HAP-1 (cell line): ENCODE data around the gene MLPH.
"Not testable (repeated sequence)": the region's sequence is repeated elsewhere in the genome, so short reads cannot be mapped to it uniquely, and the experiment has no call there.

ENCODE experiments used
- DNase-seq, 2 experiments: peaks; one replicate each; pipeline ENCODE4 v3.0.0-alpha.2; 2016 to 2020; ENCODE audit warnings: low spot score in 2 of 2
- H3K27me3 ChIP-seq: fragments of 250-450 bp; sonication (Bioruptor Pico); 2 replicates; pipeline ENCODE4 v1.5.1; 2020; ENCODE audit warnings: low read depth, mild to moderate bottlenecking, moderate library complexity
- H3K36me3 ChIP-seq: fragments of 250-450 bp; sonication (Bioruptor Pico); replicated peaks from 2 replicates; pipeline ENCODE4 v1.5.1; 2020; ENCODE audit warnings: mild to moderate bottlenecking
- H3K4me1 ChIP-seq: fragments of 250-450 bp; sonication (Bioruptor Pico); 2 replicates; pipeline ENCODE4 v1.5.1; 2020; ENCODE audit warnings: mild to moderate bottlenecking
- H3K4me3 ChIP-seq: fragments of 250-450 bp; sonication (Bioruptor Pico); 2 replicates; pipeline ENCODE4 v1.5.1; 2020; ENCODE audit warnings: mild to moderate bottlenecking, moderate library complexity
- H3K9me3 ChIP-seq: fragments of 250-450 bp; sonication (Bioruptor Pico); 2 replicates; pipeline ENCODE4 v1.5.1; 2020; ENCODE audit warnings: mild to moderate bottlenecking, moderate library complexity
- in situ Hi-C: fragments of 300-500 bp; cut with MboI; formaldehyde crosslinking; loops from 3 replicates; pipeline ENCODE4 v1.14.3; 2020; ENCODE audit warnings: low sequenced_read_pairs, inconsistent platforms, mixed read lengths

MLPH gene

GRCh38 chr2:237467447-237468179, 19.4 kb upstream of the MLPH start:
- Histone ChIP-seq H3K4me3 (no peak overlapping the region), H3K36me3 (no peaks in the 10 kb centered on the region), H3K4me1 (no peaks in the 10 kb centered on the region), H3K27me3 (no peaks in the 10 kb centered on the region), H3K9me3 (no peaks in the 10 kb centered on the region)
- DNase-seq: no peak
- in situ Hi-C loops: no loop called here

GRCh38 chr2:237469410-237469809, 17.6 kb upstream of the MLPH start:
- H3K4me3 ChIP-seq, DNase-seq, in situ Hi-C loops, H3K36me3 ChIP-seq, H3K27me3 ChIP-seq, H3K4me1 ChIP-seq, H3K9me3 ChIP-seq: not testable (repeated sequence)

- H3K4me1 ChIP-seq: no peaks in the 10 kb centered on the region
Measured at GRCh38 chr2:237469849-237470248, 17.2 kb upstream of the MLPH start.

GRCh38 chr2:237470914-237471313, 16.1 kb upstream of the MLPH start:
- Histone ChIP-seq H3K36me3 (no peaks in the 10 kb centered on the region), H3K4me3 (no peak overlapping the region), H3K9me3 (no peaks in the 10 kb centered on the region), H3K27me3 (no peaks in the 10 kb centered on the region; the same call in 1 of the 2 replicates), H3K4me1 (peaks cover 4% of the 10 kb centered on the region; the same call in 1 of the 2 replicates)
- in situ Hi-C loops: no loop called here
- no peak for DNase-seq

More at GRCh38 chr2:237469849-237470248, 17.2 kb upstream of the MLPH start:
- in situ Hi-C loops: no loop called here
- Histone ChIP-seq H3K9me3 (no peaks in the 10 kb centered on the region), H3K36me3 (no peaks in the 10 kb centered on the region), H3K4me3 (no peak overlapping the region), H3K27me3 (no peaks in the 10 kb centered on the region)
- DNase-seq: no peak

DNA sequence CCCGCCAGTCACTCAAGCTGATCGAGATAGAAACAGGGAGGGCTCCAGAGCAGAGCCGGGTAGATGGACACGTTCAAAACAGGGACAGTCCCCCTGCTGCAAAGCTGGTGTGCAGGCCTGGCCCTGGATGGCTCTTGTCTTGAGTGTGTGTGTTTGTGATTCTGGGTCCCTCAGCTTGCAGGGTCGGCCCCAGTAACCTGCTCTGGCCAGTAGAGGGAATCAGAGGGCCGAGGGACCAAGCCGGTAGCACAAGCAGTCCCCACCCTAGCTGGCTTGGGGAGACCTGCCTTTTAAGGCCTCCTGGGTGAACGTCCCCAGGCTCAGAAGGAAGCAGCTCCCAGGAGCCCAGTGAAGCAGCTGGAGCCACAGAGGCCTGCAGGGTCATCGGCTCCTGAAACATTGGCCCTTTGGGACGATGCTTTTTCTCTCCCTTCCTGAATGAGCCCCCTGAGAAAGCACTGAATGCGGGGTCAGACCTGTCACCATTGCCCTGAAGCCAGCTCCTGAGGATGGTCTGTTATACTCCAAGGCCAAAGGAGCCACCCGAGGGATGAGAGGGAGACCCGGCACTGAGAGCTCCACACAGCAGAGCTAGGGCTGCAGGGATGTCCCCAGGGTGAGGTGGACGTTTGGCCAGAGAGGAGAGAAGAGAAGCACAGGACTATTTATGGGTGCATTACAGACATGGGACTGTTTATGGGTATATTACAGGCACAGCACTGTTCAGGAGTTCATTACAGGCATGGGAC, 15.4 kb upstream of the MLPH start:
- in situ Hi-C loops: no loop called here
- DNase-seq: peak; percentile 8 to 62
- peaks cover 5% of the 10 kb centered on the region; the same call in 1 of the 2 replicates for H3K4me1 ChIP-seq
- no peaks in the 10 kb centered on the region for H3K9me3 ChIP-seq
- H3K4me3 ChIP-seq: no peak overlapping the region
- H3K36me3 ChIP-seq: no peaks in the 10 kb centered on the region
- H3K27me3 ChIP-seq: peaks cover 6% of the 10 kb centered on the region

DNA sequence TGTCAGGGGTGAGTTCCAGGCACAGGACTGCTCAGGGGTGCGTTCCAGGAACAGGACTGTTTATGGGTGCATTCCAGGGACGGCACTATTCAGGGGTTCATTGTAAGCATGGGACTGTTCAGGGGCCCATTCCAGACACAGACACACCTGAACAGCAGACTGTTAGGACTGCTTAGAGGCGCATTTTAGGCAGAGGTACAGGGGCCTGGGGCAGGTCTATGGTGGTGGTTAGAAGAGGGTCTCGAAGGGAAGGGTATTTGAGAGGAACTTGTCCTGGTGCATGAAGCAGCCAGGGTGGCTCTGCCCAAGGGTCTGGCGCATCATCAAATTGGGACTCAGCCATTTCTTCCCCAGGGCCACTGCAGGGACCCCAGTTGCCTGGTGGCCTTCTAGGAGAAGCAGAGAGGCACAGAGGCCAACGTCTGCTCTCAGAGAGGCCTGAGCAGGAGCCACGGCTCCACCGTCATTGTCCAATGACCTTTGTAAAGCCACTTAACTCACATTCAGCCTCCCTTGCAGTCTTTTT, 14.8 kb upstream of the MLPH start:
- Histone ChIP-seq H3K36me3 (no peaks in the 10 kb centered on the region), H3K4me3 (no peak overlapping the region)
- in situ Hi-C loops: no loop called here

DNA sequence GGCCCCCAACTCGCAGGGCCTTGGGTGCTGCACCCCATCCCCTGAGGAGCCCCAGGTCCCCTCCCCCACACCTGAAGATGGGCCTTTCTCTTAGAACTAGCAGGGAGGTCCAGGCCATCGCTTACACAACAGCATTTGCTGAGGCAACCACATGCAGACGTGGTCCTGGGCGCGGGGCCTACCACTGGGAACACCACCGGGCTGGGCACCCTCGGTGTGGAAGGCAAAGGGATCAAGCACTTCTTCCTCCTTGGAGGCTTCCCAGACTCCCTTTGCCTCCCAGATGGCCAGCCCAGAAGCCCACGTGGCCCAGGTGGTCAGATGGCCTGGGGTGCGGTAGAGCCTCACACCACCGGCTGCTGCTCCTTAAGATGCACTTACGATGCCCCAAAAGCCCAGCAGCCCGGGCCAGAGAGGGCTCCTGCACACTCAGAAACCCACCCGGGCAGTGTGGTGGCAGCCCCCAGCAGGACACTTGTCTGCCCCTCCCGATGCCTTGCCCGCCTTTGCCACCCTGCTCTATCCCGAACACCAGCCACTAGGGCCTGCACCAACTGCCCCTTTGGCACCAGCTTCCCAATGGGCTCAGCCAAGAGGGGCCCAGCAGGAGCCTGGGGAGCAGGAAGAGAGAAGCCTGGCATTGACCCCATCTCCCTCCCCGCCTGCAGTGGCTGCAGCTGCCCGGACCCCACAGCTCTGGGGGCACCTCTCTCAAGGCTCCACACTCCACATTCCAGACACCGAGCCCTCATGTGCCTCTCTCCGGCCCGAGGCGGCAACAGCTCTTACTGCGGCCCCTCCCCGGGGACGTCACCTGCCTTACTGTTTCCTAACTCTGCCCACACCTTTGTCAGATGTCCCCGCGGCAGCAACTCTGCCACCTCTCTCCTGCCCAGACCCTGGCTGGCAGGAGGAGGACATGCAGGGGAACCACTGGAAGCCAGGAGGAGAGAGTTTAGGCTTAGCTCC, 13.9 kb upstream of the MLPH start:
- no peaks in the 10 kb centered on the region for H3K36me3 ChIP-seq
- DNase-seq: no peak
- H3K9me3 ChIP-seq: no peaks in the 10 kb centered on the region
- no peak overlapping the region for H3K4me3 ChIP-seq
- H3K27me3 ChIP-seq: peaks cover 15% of the 10 kb centered on the region
- peaks cover 5% of the 10 kb centered on the region; the same call in 1 of the 2 replicates for H3K4me1 ChIP-seq
- in situ Hi-C loops: no loop called here

More for the DNA sequence above, 14.8 kb upstream of the MLPH start:
- Histone ChIP-seq H3K9me3 (no peaks in the 10 kb centered on the region), H3K27me3 (peaks cover 13% of the 10 kb centered on the region), H3K4me1 (peaks cover 5% of the 10 kb centered on the region; the same call in 1 of the 2 replicates)
- no peak for DNase-seq

DNA sequence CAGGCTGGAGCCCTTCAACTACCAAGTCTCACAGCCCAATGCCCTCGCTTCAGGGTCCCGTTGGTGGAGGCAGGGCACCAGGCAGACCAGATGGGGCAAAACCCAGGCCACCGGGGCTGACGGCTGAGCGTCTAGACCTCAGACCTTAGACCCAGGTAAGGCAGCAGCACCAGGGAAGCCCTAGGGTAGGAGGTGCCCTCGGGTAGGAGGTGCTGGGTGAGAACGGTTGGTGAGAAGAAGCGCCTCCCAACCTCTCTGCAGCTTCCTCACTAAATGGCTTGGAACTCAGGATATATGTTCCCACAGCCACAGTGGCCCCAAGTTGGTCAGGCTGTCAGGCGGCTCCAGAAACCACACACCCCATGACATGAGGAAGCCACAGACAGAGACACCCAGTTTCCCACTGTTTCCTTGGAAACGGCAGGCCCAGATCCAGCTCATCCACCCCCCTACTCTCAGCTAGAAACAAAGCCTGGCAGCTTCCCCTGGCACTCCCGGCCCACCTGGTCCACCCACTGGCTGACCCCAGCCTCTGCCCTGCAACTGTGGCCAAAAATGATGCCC, 13.1 kb upstream of the MLPH start:
- H3K27me3 ChIP-seq: peaks cover 15% of the 10 kb centered on the region
- H3K4me3 ChIP-seq: no peak overlapping the region
- no peak for DNase-seq
- no peaks in the 10 kb centered on the region for H3K9me3 ChIP-seq
- H3K4me1 ChIP-seq: peaks cover 5% of the 10 kb centered on the region; the same call in 1 of the 2 replicates
- in situ Hi-C loops: no loop called here
- H3K36me3 ChIP-seq: no peaks in the 10 kb centered on the region

- peaks cover 5% of the 10 kb centered on the region; the same call in 1 of the 2 replicates for H3K4me1 ChIP-seq
- peak overlapping the region; percentile 63 for H3K4me3 ChIP-seq
- no peak for DNase-seq
- no peaks in the 10 kb centered on the region for H3K36me3 ChIP-seq
- in situ Hi-C loops: no loop called here
- peaks cover 15% of the 10 kb centered on the region for H3K27me3 ChIP-seq
- H3K9me3 ChIP-seq: no peaks in the 10 kb centered on the region
Measured at GRCh38 chr2:237474442-237474911, 12.6 kb upstream of the MLPH start.

DNA sequence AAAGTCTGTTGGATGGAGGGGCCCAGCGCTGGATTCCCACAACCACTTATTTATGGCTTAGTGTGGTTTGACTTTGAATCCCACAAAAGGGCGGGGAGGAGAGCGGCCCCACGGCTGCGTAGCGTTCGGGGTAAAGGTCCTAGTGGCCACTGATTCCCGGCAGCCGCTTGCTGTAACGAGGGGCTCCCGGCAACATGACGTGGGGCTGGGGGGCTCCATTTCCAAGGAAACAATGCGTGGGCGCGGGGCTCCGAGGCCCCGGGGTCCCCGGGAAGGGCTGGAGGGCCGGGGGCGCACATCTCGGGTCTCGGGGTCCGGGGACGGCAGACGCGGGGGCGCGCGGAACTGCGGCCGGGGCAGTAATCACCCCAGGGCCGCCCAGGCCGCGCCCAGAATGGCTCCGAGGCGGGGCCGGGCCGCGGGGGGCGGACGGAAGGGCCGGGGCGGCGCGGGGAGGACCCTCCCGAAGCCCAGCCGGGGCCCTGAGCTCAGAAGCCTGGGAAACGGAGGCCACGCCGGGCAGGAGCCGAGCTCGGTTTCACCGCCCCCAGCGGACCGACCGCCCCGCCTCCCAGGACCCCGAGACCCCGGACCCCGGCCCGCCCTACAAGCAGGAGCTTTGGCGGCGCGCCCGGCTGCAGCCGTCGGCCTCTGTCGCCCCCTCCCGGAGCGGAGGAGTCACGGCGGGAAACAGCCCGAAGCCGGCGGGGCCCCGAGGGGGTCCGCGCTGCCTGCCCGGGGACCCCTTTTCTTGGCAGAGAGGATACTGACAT, 11.9 kb upstream of the MLPH start:
- Histone ChIP-seq H3K4me1 (peaks cover 5% of the 10 kb centered on the region; the same call in 1 of the 2 replicates), H3K27me3 (peaks cover 20% of the 10 kb centered on the region), H3K4me3 (peak overlapping the region; percentile 63), H3K9me3 (no peaks in the 10 kb centered on the region), H3K36me3 (no peaks in the 10 kb centered on the region)
- DNase-seq: peak; percentile 36 to 89
- in situ Hi-C loops: no loop called here

DNA sequence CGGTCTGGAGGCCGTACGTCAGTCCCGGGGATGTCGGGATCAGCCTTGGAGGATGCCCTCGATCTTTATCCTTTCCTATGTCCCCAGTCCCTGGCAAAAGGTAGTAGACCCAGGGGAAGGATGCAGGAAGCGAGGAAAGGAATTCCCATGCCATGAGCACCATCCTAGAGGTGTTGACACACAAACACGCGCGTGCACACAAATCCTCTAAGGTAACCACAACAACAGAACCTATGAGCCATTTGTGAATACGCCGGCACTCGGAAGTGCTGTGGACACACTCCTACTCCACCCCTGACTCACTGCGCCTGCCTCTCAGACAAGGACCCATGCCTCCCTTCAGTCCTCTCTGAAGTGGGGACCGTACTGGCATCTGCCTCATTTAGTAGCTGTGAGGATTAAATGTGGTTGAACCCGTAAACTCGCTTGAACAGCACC, 11.3 kb upstream of the MLPH start:
- in situ Hi-C loops: no loop called here
- no peak for DNase-seq
- Histone ChIP-seq H3K4me3 (peak overlapping the region; percentile 63), H3K36me3 (no peaks in the 10 kb centered on the region), H3K27me3 (peaks cover 20% of the 10 kb centered on the region), H3K9me3 (no peaks in the 10 kb centered on the region), H3K4me1 (peaks cover 5% of the 10 kb centered on the region; the same call in 1 of the 2 replicates)

DNA sequence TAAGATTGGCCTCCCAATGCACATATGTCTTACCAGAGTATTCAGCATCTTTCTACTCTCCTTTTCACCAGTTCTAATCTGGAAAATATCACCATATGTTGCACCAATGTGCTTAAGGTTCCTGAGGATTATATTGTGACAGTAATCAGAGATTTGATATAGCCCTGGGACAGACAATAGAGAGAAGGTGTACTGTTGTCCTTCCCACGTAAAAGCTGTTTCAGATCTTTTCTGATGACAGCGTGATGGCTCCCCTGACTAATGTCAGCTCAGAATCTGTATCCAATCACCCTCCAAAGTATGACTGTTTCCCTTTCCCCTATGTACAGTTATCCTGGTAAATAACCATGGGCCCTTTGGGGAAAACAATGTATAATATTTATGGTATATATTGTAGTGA, 9.0 kb upstream of the MLPH start:
- no peak overlapping the region for H3K4me3 ChIP-seq
- no peaks in the 10 kb centered on the region for H3K9me3 ChIP-seq
- no peak for DNase-seq
- H3K27me3 ChIP-seq: peaks cover 20% of the 10 kb centered on the region
- peaks cover 5% of the 10 kb centered on the region; the same call in 1 of the 2 replicates for H3K4me1 ChIP-seq
- no peaks in the 10 kb centered on the region for H3K36me3 ChIP-seq
- in situ Hi-C loops: no loop called here
